GM19035 (cell line): Measurements from ENCODE around the gene PLRG1.

Experiments used
- ATAC-seq: cut with Tn5 transposase; IDR thresholded peaks from one replicate; pipeline ENCODE4 v1.9.1; 2021; ENCODE audit not compliant: unreplicated experiment

The PLRG1 gene

DNA sequence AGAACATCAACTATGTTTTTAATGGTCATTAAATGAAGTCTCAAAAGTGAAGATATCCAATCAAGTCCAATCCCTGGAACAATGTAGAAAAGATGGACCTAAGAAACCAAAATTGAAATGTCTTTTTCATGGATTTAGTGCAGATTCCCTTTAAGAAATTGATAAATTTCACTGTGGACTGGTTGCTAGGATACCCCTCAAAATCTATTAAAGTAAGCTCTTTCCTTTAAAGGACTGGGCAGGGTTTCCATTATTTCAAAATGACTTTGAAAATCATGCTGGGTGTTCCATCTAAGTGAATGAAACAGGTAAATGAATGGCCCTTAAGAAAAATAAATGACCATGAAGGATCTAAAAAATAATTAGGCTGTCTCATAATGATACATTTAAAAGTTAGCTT lies 28.6 kb downstream of the PLRG1 start:
- no peak for ATAC-seq

DNA sequence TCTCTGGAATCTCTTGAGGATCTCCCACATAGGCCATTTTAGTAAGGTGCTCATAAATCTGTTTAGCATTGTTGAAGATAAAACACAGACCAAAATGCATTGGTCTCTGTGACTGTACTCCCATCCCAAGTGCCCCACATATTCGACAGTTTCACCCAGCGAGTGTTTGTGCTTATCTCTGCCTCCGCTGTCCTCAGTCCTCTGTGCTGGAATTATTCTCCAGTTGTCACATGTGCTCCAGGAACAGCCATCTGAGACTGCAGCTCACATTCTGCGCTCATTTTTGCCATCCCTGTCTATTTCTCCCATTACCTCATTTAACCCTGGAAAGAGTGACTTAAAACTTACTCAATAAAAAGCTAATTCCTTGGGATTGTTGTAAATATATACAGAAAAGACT lies 31.0 kb downstream of the PLRG1 start:
- ATAC-seq, result no peak

DNA sequence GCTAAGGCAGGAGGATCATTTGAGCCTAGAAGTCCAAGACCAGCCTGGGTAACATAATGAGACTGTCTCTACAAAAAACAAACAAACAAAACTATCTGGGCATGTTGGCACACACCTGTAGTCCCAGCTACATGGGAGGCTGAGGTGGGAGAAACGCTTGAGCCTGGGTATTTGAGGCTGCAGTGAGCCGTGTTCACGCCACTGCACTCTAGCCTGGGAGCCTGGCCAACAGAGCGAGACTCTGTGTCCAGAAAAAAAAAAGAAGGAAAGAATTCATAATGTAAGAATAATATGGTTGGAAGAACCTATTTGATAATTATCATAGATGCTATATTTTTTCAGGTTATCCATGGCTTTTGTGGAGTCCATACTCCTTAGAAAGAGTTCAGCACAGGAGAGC lies 32.6 kb downstream of the PLRG1 start:
- no peak for ATAC-seq

DNA sequence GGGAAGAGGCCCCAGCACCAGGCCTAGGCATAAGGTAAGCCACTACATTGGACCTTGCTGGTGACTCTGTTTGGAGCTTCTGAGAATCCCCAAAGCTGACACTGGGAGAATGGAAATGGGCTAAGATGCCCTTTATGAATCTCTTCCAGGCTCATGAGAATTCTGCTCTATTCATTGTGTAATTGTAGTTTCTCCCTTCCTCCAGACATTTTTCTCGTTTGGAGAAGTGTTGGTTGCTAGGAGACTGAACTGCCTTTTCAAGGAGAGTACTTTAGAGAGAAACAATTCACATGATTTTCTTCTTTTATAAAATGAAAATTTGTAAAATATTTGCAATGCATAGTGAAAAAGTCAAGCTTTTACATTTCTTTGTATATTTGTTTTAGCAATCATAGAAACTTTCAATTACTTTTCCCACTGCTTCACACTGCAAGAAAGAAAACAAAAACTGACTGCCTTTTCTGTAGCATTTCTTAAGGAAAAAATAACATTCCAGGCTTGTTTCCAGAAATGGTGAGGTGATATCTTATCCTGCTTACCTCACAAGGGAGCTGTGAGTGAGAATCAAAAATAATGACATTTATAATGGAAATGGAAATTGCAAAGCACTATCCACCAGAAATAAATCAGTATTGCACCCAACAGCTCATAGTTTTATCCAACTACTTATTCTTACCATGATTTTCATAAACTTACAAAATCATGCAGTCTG lies 33.7 kb downstream of the PLRG1 start:
- ATAC-seq, result no peak

DNA sequence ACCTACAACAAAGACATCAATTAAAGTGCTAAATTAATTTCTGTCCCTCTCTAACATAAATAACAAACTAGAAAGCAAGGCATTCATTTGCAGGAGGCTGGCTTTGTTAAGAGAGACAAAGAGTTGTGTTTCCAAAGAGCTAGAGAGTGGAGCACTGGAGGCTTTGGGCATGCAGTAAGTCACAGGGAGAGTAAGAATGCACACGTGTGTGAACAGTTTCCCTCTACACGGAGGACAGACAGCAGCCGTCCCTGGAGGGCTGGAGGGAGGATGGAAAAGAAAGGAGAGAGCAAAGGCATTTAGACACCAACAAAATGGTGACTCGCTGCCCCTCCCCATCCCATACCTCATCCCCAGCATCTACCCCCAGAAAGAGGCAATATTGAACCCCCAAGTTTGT lies 38.2 kb downstream of the PLRG1 start:
- no peak for ATAC-seq

DNA sequence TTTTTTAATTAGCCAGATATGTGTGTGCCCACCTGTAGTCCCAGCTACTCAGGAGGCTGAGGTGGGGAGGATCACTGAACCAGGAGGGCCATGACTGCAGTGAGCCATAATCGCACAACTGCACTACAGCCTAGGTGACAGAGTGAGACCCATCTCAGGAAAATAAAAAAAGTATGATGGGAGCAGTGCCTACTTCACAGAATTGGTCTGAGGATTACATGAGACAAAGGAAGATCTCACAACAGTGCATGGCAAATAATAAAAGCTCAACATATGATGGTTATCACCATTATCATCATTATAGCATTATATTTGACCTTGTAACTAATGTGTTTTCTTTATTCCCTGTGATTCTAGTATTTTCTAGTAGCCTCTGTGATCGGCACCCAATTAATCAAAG lies 38.7 kb downstream of the PLRG1 start:
- ATAC-seq, result no peak

DNA sequence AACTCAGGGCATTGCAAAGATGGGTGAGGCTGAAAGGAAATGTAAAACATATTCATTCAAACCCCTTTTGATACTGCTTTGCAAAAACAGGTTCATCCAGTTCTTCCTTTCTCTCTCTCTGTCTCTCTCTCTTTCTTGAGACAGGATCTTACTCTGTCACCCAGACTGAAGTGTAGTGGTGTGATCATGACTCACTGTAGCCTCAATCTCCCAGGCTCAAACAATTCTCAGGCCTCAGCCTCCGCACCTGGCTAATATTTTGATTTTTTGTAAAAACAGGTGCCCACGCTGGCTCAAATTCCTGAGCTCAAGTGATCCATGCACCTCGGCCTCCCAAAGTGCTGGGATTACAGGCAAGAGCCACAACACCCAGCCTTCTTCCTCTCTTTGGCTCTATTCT lies 43.0 kb downstream of the PLRG1 start:
- no peak for ATAC-seq

DNA sequence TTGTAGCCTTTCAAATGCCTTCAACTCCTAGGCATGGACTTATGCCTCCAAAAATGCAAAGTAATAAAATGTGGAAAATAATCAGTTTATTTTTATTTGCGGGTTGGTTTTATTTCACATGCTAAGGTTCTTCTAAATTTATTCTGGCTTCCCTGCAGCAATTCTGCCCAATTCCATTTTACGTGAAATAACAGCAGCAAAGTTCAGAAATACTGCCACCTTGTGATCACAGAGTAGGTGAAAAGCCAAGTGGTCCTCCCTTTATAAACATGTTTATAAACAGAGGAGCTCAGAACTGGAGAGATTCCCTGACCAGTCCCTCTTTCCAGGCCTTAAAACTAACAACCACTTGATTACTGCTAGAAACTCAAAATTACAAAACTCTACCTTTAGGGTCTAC lies 43.9 kb downstream of the PLRG1 start:
- ATAC-seq, result no peak

DNA sequence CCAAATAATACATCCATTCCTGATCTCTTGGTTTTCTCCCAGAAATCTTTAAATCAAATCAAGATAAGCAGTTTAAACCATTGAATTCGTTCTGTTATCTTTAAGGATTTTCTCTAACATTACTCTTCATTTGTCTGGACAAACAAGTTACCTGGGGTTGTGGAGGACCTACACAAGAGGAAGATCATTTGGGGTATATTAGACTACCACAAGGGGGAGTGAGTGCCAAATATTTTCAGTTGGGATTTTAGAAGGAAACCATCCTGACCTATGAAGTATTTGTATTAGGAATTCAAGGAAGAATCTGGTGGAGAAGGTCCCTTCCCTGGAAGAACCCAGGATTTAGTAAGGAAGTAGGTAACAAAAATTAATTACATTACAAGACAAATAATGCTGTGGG lies 46.6 kb downstream of the PLRG1 start:
- ATAC-seq, result no peak

DNA sequence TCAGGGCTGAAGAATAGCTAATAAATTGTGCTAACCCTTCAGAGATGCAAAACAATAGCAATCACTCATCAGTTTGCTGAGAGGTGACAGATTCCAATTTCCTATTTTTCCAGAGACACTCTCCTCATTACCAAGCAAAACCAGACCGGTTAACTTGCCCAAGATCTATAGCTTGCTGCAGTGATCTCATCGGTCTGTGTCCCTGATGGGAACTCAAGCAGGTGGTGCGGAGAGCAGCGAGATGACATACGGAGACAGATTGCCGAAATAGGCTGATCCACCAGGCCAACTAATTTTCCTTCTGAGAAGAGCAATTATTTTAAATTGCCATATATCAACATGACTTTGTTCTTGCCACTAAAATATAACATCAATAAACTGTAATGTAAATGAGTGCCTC lies 48.1 kb downstream of the PLRG1 start:
- ATAC-seq, result no peak

DNA sequence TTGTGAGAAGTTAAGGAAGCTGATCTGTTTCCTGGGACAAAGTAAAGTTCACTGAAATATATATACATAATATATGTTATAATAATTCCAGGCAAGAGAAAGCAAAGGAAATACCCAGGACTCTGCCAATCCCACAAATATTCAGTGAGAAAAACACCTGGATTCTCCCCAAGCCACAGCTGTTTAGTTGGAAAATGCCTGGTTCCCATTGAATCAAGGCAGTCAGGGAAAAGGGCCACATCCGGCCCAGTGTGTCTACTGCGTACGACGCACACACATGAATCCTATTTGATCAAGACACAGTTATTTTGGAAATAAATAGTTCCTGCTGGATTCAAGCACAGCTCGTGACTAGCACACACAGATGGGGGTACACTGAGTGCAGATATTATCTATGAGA lies 52.3 kb downstream of the PLRG1 start:
- no peak for ATAC-seq

DNA sequence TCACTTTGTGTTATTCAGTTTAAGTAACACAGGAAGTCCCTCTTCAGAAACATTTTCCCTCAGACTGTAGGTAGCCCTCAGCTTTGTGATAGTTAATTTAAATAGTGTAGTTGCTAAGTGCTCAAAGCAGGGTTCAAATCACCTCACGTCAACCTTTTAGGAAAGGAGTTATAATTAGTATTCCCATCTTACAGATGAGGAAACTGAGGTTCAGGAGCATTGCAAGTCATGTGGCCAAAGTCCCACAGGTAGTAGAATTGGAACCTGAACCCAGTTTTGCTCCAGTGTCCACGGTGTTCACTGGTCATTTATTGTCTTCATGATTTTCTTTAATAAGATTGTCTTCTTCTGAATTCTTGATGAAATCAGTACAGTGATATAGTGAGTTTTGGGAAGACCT lies 54.3 kb downstream of the PLRG1 start:
- ATAC-seq, result no peak

DNA sequence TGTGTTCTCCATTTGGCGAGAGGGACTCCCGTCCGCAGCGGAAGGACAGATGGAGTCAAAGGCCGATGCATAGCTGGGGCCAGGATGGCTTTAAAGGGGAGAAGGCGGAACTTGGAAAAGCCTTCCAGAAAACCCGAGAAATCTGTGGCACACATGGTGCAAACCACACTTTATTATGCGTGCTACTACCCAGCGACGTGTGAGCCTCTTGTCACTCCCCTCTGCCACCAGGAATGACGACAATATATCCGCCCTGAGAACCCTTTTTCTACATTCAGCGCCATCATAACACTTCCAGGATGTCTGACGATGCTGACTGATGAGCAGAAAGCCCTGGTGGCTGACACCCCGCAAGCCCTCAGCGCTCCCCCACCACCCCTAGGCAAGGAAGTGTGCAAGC lies 57.9 kb downstream of the PLRG1 start:
- no peak for ATAC-seq

DNA sequence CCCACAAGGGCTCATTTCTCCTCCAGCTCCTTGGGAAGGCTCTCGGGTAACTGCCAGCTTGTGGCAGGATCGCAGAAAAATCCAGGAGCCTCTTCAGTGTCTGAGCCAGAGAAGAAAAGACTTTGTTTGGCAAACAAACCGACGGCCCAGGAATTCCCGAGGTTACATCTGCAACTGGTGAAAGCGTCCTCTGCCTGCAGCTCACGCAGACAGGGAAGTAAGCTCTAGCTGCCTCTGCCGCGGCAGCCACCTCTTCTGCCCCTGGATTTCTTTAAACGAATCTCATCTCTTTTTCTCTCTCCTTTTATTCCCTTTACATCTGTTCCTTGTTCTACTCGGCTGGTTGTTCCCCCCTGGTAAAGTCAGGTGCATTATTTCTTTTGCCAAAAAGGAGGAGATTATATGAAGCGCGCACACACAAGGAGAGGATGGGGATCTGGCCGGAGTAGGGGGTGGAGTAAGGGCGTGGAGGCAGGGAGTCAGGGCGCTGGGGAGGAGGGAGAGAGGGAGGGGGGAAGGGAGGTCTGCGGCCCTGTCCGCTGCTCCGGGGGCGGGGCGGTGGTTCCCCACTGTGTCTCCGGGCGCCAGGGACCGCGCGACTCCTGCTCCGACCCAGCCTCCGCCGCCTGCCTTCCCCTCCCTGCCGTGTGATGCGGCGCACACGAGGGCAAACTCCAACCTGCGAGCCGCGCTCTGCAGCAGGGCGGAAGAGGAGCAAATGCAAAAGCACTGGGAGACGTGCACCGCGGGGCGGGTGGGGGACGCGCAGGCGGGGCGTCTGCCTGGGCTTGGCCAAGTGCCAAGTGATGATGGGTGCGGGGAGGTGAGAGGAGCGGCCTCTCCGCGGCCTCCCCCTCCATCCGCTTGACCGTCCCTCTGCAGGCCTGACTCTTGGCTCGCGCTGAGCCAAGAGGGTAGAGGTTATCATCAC lies 58.6 kb downstream of the PLRG1 start, which contains the start of gene DCHS2:
Gene DCHS2 (minus strand): TSS at position 459 of the 931 bp plus-strand sequence. CDS start 444 bp downstream, at position 15.
- peak; percentile 44 for ATAC-seq

DNA sequence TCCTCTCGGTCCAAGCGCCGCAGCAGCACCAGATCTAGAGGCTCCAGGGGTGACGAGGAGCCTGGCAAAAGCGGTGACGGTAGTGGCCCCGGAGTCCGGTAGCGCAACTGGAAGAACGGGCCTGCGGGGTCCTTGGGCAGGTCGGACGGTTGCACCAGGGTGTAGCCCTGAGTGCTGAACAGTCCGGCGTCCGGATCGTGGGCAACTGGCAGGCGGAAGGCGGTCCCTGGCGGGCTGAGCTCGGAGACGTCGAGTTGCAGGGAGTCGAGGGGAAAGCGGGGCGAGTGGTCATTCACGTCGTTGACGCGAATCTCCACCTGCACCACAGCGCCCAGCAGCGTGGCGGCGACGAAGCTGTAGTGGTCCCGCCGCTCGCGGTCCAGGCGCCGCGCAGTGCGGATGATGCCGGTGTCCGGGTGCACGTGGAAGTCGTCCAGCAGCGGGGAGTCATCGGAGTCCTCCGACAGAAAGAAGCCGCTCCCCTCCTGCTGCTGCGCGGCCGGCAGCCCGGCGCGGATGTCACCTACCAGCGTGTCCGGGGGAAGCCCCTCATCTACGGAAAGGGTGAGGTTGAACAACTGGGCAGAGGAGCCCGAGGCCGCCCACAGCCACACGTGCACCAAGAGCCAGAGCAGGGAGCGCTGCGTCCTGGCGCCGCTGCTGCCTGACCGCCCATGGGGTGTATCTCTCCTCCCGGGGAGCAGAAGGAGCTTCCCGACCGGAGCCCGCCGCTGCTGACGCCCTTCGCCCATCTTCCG lies 59.4 kb downstream of the PLRG1 start:
- peak; percentile 62 for ATAC-seq

DNA sequence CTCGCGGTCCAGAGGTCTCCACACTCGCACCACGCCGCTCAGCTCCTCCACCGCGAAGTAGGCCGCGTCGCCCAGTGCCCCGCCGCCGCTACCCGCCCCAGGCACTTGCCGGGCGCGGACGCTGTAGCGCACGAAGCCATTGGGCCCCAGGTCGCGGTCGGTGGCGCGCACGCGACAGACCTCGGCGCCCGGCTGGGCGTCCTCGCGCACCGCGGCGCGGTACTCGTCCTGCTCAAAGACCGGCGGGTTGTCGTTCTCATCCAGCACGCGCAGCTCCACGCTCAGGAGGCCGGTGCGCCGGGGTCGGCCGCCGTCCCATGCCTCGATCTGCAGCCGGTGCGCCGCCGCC lies 60.0 kb downstream of the PLRG1 start:
- no peak for ATAC-seq

DNA sequence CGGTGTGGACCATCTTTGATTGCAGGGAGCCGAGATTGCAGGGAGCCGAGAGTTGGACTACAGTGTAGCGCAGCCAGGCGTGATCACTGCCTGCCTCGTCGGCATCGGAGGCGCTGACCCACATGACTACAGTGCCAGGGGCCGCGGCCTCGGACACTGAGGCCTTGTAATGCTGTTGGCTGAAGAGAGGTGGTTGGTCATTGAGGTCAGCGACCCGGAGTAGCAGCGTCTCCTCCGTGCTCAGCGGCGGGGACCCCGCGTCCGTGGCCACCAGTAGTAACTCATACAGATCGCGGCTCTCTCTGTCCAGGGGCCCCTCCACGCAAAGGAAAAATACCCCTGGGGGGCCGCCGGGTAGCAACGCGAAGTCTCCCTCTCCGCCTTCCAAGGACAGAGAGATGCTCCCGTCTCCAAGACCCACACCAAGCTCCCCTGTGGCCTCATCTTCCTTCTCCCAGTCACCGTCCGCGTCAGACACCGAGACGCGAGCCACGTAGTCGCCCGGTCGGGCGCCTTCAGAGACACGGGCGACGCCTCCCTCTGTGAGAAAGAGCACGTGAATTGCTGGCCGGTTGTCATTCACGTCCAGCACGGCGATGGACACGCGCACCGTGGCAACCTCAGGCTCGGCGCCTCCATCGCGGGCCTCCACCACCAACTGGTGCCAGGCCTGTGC lies 60.5 kb downstream of the PLRG1 start:
- no peak for ATAC-seq

DNA sequence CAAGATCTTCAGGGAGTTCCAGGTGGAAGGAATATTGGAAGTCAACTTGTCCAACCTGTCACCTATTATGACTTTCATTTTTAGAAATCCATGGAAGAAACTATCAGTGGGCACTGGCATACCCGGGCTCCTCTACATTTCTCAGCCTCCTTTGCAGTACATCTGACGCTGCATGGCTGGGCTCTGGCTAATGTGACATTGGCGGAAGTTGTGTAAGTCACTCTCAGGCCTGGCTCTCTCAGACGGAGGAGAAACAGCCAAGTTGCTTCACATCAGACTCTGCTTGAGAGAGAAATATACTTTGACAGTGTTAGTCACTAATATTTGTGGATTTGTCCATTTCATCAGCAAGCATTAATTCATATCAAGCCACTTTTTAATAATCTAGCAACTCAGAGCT lies 63.1 kb downstream of the PLRG1 start:
- ATAC-seq, result no peak

DNA sequence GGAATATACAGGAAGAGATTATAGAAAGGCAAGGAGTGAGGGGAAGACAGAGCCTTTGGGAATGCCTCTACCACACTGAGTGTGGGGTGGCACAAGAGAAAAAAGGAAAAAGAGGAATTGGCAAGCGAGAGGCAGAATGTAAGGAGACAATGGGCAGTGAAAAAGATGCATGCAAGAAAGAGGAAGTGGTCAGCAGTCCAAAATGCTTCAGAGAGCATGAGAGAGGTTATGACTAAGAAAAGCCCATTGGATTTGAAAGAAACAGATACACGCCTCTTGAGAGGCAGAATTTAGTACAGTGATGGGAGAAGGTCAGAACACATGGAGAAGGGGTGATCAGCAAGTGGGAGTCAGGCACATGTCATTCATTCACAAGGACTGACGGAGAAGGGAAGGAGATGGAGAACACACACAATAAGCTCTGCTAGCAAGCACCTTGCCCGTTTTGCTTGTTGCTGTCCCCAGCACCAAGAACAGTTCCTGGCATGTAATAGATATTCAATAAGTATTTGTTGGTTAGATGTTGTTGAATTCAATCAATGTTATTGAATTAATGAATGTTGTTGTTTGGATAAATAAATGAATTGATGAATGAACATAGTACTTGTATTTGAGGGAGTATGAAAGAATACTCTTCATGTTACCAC lies 65.0 kb downstream of the PLRG1 start:
- peak; percentile 94 for ATAC-seq
